GM21576 (cell line): ENCODE results near the gene KRT71.
"Not testable (repeated sequence)": the region's sequence is repeated elsewhere in the genome, so short reads cannot be mapped to it uniquely, and the experiment has no call there.

Experiments
- ATAC-seq: cut with Tn5 transposase; IDR thresholded peaks from one replicate; pipeline ENCODE4 v1.9.1; 2021; ENCODE audit warnings: mild to moderate bottlenecking, moderate library complexity; ENCODE audit not compliant: unreplicated experiment

KRT71 gene

GRCh38 chr12:52552681-52553195 lies at the start of gene KRT71:
KRT71 (minus strand) TSS chr12:52553145; CDS start chr12:52553077, 68 bp downstream.
- no peak for ATAC-seq

GRCh38 chr12:52602552-52602951 lies 49.6 kb upstream of the KRT71 start:
- no peak for ATAC-seq

DNA sequence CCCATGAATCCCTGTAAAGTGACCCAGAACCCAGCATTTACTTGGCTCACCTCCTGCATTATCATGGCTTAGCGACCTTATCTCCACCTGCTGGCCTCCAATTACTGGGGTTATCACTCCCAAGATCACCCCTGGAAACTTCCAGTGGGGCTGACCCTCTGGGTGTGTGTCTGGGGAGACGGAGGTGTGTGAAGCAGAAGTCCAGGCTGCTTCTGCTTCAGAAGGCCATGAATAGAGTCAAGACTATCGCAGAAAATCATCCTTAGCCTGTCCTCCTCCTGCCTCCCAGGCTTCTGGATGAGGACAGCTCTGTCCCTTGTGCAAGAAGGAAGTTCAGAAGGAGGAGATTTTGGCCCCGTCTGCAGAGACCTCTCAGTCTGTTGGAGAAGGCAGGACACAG lies 48.7 kb upstream of the KRT71 start:
- no peak for ATAC-seq

- ATAC-seq: no peak
Observed at GRCh38 chr12:52600941-52601481, 48.1 kb upstream of the KRT71 start, which contains the start of gene KRT72. KRT72 (minus strand) TSS chr12:52601463; CDS start chr12:52601452, 11 bp downstream.

GRCh38 chr12:52600475-52600874 lies 47.5 kb upstream of the KRT71 start:
- ATAC-seq: no peak

DNA sequence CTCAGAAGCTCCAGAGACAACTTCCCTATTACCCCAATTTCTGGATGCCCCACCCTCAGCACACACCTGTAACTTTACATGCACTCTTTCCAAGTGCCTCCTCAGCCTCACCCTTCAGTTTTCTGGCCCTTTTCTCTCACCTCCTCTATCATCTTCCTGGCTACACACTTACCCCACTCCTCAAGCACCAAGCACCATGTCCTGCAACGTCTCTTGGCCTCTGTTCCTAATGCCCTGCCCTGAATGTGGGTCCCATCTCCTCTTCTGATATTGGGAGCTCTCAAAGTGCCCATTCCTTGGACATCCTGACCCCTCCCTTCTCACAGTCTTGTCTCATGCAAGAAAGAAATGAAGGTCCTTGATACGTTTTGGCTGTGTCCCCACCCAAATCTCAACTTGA lies 47.1 kb upstream of the KRT71 start:
- ATAC-seq: no peak

- ATAC-seq: no peak
Observed at GRCh38 chr12:52598966-52599365, 46.0 kb upstream of the KRT71 start.

DNA sequence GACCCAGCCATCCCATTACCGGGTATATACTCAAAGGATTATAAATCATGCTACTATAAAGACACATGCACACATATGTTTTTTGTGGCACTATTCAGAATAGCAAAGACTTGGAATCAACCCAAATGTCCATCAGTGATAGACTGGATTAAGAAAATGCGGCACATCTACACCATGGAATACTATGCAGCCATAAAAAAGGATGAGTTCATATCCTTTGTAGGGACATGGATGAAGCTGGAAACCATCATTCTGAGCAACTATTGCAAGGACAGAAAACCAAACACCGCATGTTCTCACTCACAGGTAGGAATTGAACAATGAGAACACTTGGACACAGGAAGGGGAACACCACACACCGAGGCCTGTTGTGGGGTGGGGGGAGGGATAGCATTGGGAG lies 41.3 kb upstream of the KRT71 start:
- ATAC-seq: not testable (repeated sequence)

DNA sequence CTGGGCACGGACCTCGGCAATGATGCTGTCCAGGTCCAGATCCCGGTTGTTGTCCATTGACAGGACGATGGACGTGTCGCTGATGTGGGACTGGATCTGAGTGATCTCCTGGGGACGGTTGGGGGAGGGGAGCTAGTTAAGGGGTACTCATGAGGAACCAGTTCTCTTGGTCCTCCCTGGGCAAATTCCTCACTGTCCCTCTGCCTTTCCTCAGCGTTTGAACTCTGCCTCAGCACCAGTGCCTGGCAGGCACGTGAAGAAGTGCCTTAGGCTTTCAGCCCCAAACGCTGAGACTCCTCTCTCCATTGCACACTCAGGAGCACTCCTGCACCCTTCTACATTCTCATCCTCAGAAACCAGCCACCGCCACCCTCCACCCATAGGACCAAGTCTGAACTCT lies 38.6 kb upstream of the KRT71 start:
- ATAC-seq: no peak

DNA sequence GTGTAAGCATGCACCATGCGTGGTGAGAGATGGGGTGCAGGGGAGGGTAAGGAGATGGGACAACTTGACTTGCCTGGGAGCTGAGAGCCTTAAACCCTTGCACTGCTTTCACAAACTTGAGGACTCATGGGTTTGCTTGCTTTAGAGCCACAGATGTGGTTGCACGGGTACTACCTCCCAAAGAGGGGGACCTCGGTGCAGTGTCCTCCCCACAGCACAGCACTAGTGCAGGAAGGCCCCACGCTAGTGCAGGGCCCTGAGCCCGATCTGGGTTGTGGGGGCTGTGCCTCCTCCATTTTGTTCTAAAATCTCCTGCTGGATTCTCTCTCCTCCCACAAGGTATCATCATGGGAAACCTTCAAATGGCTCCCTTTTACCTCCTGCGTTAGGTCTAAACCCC lies 37.1 kb upstream of the KRT71 start:
- ATAC-seq: no peak

- no peak for ATAC-seq
Observed at GRCh38 chr12:52587563-52587962, 34.6 kb upstream of the KRT71 start.

GRCh38 chr12:52585946-52586345 lies 33.0 kb upstream of the KRT71 start:
- no peak for ATAC-seq

- no peak for ATAC-seq
Observed at GRCh38 chr12:52585066-52585465, 32.1 kb upstream of the KRT71 start.

DNA sequence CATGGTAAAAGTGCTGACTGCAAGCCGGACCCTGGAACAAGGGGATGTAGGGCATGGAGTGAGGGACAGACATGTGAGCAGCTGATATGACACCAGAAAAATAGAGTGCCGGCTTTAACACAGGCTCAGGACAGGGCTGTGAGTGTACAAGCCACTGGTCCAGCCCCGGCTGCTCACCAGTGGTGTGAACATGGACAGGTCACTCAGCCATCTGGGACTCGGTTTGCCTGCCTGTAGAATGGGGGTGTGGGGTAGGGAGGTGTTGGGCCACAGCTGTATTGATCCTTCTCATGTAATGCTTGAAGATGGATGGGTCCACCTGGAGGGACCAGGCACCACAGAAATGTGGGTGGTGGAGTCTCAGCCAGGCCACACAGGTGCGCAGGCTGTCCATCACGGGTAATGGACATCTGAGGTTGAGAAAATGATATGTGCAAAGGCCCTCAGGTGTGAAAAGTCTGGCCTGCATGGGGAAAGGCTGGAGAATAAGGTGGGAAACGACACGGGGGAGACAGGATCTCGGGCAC lies 31.3 kb upstream of the KRT71 start:
- no peak for ATAC-seq

GRCh38 chr12:52582971-52583456 lies 30.1 kb upstream of the KRT71 start:
- ATAC-seq: peak; percentile 53

- no peak for ATAC-seq
Observed at GRCh38 chr12:52582486-52582885, 29.5 kb upstream of the KRT71 start.

GRCh38 chr12:52581481-52581880 lies 28.5 kb upstream of the KRT71 start:
- ATAC-seq: no peak

- ATAC-seq: no peak
Observed at GRCh38 chr12:52581066-52581465, 28.1 kb upstream of the KRT71 start.

DNA sequence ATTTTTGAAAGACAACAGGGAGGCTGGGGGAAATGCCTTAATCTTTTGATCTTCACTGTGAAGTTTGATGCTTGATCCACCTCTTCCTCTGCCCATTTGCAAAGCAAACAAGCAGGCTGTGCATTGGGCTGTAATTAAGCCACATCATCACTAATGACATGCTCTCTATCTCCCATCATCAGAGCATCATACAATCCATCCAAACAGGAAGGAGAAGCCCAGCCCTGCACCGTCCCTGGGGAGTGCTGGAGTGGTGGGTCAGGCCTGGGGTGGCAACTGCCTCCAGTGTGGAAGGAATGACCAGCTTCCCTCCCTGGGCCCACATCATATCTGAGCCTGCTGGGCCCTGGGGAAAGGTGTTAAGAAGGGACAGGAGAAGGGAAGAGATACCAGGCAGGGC lies 27.6 kb upstream of the KRT71 start:
- no peak for ATAC-seq

- ATAC-seq: no peak
Observed at GRCh38 chr12:52579468-52580465, 26.8 kb upstream of the KRT71 start.

DNA sequence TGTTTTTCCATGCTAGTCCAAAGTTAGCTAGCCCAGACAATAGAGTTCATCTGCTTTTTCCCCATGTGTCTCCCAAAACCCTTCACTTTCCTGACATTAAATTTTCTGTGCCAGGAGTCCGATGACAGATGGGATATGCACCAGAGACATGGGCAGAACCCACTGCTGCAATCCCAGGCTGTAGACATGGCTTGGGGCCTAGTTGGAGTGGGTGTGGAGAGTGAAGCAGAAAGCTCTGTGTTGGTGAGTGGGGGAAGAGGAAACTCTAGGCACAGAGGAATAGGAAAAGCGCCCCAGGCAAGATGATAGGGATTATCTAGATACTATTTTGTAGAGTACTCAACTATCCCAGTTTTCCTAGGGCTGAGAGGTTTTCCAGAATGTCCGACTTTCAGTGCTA lies 25.5 kb upstream of the KRT71 start:
- no peak for ATAC-seq

- ATAC-seq: no peak
Observed at GRCh38 chr12:52577316-52577715, 24.4 kb upstream of the KRT71 start.
